ENCODE measurements around the gene MRAS. TPM values are rescaled to one million over a fixed set of nuclear protein-coding genes. Genes with fewer than 3 reads are reported as not detected.

Gene MRAS
- 7.0 to 10.2 TPM (median 8.8 TPM) in 5 replicates for total RNA-seq (2022; extraction: Qiagen RNA extraction; ENCODE audit: low read depth)

GRCh38 chr3:138347960-138348753, at the start of gene MRAS:
TSS of gene MRAS (plus strand) at chr3:138348579. CDS start at chr3:138372884, 24,305 bp downstream.

GRCh38 chr3:138329127-138329983, 19.0 kb upstream of the MRAS start, which contains the start of gene NME9:
TSS of gene NME9 (minus strand) at chr3:138329851. CDS start at chr3:138329335, 516 bp downstream.

GRCh38 chr3:138434276-138434874, 86.0 kb downstream of the MRAS start, which contains the start of gene ESYT3:
TSS of gene ESYT3 (plus strand) at chr3:138434616. CDS start at chr3:138434799, 183 bp downstream.

Other genes starting within 250 kb of the MRAS start
- 6.6 to 11.4 TPM (median 8.4 TPM) in 5 replicates for gene DZIP1L, start 233.0 kb upstream of the MRAS start, total RNA-seq (2022; extraction: Qiagen RNA extraction; ENCODE audit: low read depth)
- not detected in 5 replicates for gene A4GNT, start 216.2 kb upstream of the MRAS start, total RNA-seq (2022; extraction: Qiagen RNA extraction; ENCODE audit: low read depth)
- 10.7 to 12.1 TPM (median 11.7 TPM) in 5 replicates for gene DBR1, start 173.7 kb upstream of the MRAS start, total RNA-seq (2022; extraction: Qiagen RNA extraction; ENCODE audit: low read depth)
- 30.7 to 42.1 TPM (median 34.5 TPM) in 5 replicates for gene ARMC8, start 161.3 kb upstream of the MRAS start, total RNA-seq (2022; extraction: Qiagen RNA extraction; ENCODE audit: low read depth)
- gene NME9, start 18.7 kb upstream of the MRAS start, total RNA-seq (2022; extraction: Qiagen RNA extraction; ENCODE audit: low read depth), result not detected in 5 replicates
- gene ESYT3, start 86.0 kb downstream of the MRAS start, total RNA-seq (2022; extraction: Qiagen RNA extraction; ENCODE audit: low read depth), result 0.54 to 0.84 TPM (median 0.65 TPM) in 5 replicates
- 5.6 to 13.3 TPM (median 8.6 TPM) in 5 replicates for gene CEP70, start 245.7 kb downstream of the MRAS start, total RNA-seq (2022; extraction: Qiagen RNA extraction; ENCODE audit: low read depth)